SU-DHL-6 (cell line): ENCODE measurements around the gene TMOD1.

ENCODE experiments used
- CTCF ChIP-seq: fragments of 200-600 bp; sonication (generic); IDR thresholded peaks from one replicate; pipeline ENCODE4 v1.5.1; 2017; ENCODE audit warnings: antibody characterized with exemption, mild to moderate bottlenecking, low read length, moderate library complexity; ENCODE audit not compliant: insufficient read depth, poor library complexity, severe bottlenecking
- EZH2phosphoT487 ChIP-seq: fragments of 200-600 bp; sonication (generic), shearing (Covaris generic); conservative IDR thresholded peaks from 2 replicates; pipeline ENCODE4 v1.6.1; 2018; ENCODE audit warnings: mild to moderate bottlenecking, antibody characterized with exemption, low read length, moderate library complexity, mixed read lengths

- no peak for TF ChIP-seq EZH2phosphoT487
- no peak for TF ChIP-seq CTCF
Observed at GRCh38 chr9:97500263-97500662, 1.2 kb upstream of the TMOD1 start.
